Measurements from ENCODE around the gene SPATA16.
"Not testable (repeated sequence)": the region's sequence is repeated elsewhere in the genome, so short reads cannot be mapped to it uniquely, and the experiment has no call there.

Gene SPATA16

GRCh38 chr3:172879381-172879780 is 261.7 kb downstream of the SPATA16 start:
- not testable (repeated sequence) for DNase-seq (ENCODE audit: low spot score)

GRCh38 chr3:172877011-172877410 is 264.0 kb downstream of the SPATA16 start:
- DNase-seq (ENCODE audit: low spot score): no peak

GRCh38 chr3:172876297-172876696 is 264.7 kb downstream of the SPATA16 start:
- DNase-seq (ENCODE audit: low spot score): no peak

- DNase-seq (ENCODE audit: low spot score): no peak
These were observed 266.0 kb downstream of the SPATA16 start for GRCh38 chr3:172875039-172875438.

GRCh38 chr3:172869784-172870518 is 271.1 kb downstream of the SPATA16 start:
- no peak for DNase-seq (ENCODE audit: low spot score)

GRCh38 chr3:172869368-172869771 is 271.7 kb downstream of the SPATA16 start:
- DNase-seq (ENCODE audit: low spot score): no peak

GRCh38 chr3:172868582-172869200 is 272.3 kb downstream of the SPATA16 start:
- no peak for DNase-seq (ENCODE audit: low spot score)

- not testable (repeated sequence) for DNase-seq (ENCODE audit: low spot score)
These were observed 274.2 kb downstream of the SPATA16 start for GRCh38 chr3:172866726-172867350.

GRCh38 chr3:172859041-172859440 is 282.0 kb downstream of the SPATA16 start:
- DNase-seq (ENCODE audit: low spot score): no peak

GRCh38 chr3:172856795-172857742 is 284.0 kb downstream of the SPATA16 start:
- no peak for DNase-seq (ENCODE audit: low spot score)

GRCh38 chr3:172855037-172855436 is 286.0 kb downstream of the SPATA16 start:
- no peak for DNase-seq (ENCODE audit: low spot score)

- DNase-seq (ENCODE audit: low spot score): no peak
These were observed 286.9 kb downstream of the SPATA16 start for GRCh38 chr3:172853921-172854666.

GRCh38 chr3:172853005-172853404 is 288.0 kb downstream of the SPATA16 start:
- DNase-seq (ENCODE audit: low spot score): no peak

- no peak for DNase-seq (ENCODE audit: low spot score)
These were observed 292.1 kb downstream of the SPATA16 start for GRCh38 chr3:172848910-172849309.

- DNase-seq (ENCODE audit: low spot score): no peak
These were observed 293.7 kb downstream of the SPATA16 start for GRCh38 chr3:172847292-172847691.

GRCh38 chr3:172846706-172847105 is 294.3 kb downstream of the SPATA16 start:
- DNase-seq (ENCODE audit: low spot score): no peak

GRCh38 chr3:172846103-172846561 is 294.9 kb downstream of the SPATA16 start:
- no peak for DNase-seq (ENCODE audit: low spot score)

GRCh38 chr3:172844428-172844827 is 296.6 kb downstream of the SPATA16 start:
- DNase-seq (ENCODE audit: low spot score): no peak

GRCh38 chr3:172840913-172841312 is 300.1 kb downstream of the SPATA16 start:
- DNase-seq (ENCODE audit: low spot score): no peak

- DNase-seq (ENCODE audit: low spot score): no peak
These were observed 300.6 kb downstream of the SPATA16 start for GRCh38 chr3:172840463-172840862.

- DNase-seq (ENCODE audit: low spot score): no peak
These were observed 301.4 kb downstream of the SPATA16 start for GRCh38 chr3:172839679-172840078.

Data from globus pallidus (tissue), 1 donor.